ENCODE measurements around the gene RASA3. TPM values are rescaled to one million over a fixed set of nuclear protein-coding genes. Genes with fewer than 3 reads are reported as not detected.
A peak's percentile ranks its signal among the peaks of the same experiment; 100 is the strongest.
"Not testable (repeated sequence)": the region's sequence is repeated elsewhere in the genome, so short reads cannot be mapped to it uniquely, and the experiment has no call there.

The RASA3 gene
- total RNA-seq, 2 donors from 2014 or later, result 4.4 to 7.2 TPM

GRCh38 chr13:114120591-114121011 lies 11.8 kb downstream of the RASA3 start:
- H3K9ac ChIP-seq (ENCODE audit: low read depth in 2 of 2, low read length in 2 of 2), result no peak overlapping the region
- no peak for DNase-seq
- H3K27ac ChIP-seq, result peak overlapping the region; percentile 34
- intact Hi-C loops (cut with DNase I), result no loop called here
- H3K4me3 ChIP-seq, result no peak overlapping the region
- no peaks in the 10 kb centered on the region for H3K36me3 ChIP-seq
- no peaks in the 10 kb centered on the region for H3K27me3 ChIP-seq
- no peaks in the 10 kb centered on the region for H3K9me3 ChIP-seq
- H3K4me1 ChIP-seq, result no peaks in the 10 kb centered on the region
- TF ChIP-seq, protein P1, sequence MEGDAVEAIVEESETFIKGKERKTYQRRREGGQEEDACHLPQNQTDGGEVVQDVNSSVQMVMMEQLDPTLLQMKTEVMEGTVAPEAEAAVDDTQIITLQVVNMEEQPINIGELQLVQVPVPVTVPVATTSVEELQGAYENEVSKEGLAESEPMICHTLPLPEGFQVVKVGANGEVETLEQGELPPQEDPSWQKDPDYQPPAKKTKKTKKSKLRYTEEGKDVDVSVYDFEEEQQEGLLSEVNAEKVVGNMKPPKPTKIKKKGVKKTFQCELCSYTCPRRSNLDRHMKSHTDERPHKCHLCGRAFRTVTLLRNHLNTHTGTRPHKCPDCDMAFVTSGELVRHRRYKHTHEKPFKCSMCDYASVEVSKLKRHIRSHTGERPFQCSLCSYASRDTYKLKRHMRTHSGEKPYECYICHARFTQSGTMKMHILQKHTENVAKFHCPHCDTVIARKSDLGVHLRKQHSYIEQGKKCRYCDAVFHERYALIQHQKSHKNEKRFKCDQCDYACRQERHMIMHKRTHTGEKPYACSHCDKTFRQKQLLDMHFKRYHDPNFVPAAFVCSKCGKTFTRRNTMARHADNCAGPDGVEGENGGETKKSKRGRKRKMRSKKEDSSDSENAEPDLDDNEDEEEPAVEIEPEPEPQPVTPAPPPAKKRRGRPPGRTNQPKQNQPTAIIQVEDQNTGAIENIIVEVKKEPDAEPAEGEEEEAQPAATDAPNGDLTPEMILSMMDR (IDR thresholded peaks at IDR 0.05), result no peak

DNA sequence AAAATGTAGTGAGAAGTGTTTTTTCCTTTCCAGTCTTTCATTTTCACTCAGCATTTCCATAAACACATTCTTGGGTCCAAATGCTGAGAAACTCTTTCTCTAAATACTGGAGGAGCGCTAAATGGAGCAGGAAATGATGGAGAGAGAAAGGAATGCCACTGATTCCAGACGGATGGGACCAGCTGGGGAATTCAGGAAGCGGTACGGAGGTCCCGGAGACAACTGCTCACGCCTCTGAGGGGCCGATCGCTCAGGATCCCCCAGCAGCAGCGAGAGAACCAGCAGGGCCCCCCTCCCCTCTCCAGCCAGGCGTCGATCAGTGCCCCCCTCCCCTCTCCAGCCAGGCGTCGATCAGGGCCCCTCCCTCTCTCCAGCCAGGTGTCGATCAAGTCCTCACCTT lies 13.2 kb downstream of the RASA3 start:
- intact Hi-C loops (cut with DNase I), result no loop called here
- Histone ChIP-seq H3K27me3 (no peaks in the 10 kb centered on the region), H3K36me3 (no peaks in the 10 kb centered on the region), H3K9me3 (no peaks in the 10 kb centered on the region), H3K9ac (ENCODE audit: low read depth in 2 of 2, low read length in 2 of 2) (no peak overlapping the region), H3K4me3 (no peak overlapping the region), H3K27ac (peak overlapping the region; percentile 71), H3K4me1 (no peaks in the 10 kb centered on the region)
- TF ChIP-seq, protein P1 (IDR thresholded peaks at IDR 0.05), result no peak
- no peak for DNase-seq

GRCh38 chr13:114118511-114119123 lies 13.8 kb downstream of the RASA3 start:
- H3K27ac ChIP-seq, result peak overlapping the region; percentile 71
- intact Hi-C loops (cut with DNase I), result no loop called here
- no peak overlapping the region for H3K9ac ChIP-seq (ENCODE audit: low read depth in 2 of 2, low read length in 2 of 2)
- H3K27me3 ChIP-seq, result no peaks in the 10 kb centered on the region
- TF ChIP-seq, protein P1 (IDR thresholded peaks at IDR 0.05), result no peak
- H3K4me3 ChIP-seq, result no peak overlapping the region
- H3K9me3 ChIP-seq, result no peaks in the 10 kb centered on the region
- H3K36me3 ChIP-seq, result no peaks in the 10 kb centered on the region
- no peak for DNase-seq
- no peaks in the 10 kb centered on the region for H3K4me1 ChIP-seq

DNA sequence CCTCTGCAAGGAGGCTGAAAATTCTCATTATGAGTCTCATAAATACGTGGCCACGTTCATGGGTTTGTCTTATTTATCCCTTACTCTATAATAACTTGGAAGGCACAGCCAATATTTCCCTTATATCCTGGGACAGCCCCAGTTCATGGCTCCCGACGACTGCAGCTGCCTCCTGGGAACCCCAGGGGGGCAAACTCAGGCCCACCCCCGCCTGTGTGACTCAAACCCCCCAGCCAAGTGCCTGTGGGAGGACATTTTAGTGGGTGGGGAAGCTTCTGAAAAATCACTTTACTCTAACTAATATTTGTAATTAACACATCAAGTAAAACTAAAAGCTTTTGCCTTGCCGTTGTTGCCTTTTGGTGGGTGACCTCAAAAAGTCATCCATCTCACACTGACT lies 14.3 kb downstream of the RASA3 start:
- H3K9ac ChIP-seq (ENCODE audit: low read depth in 2 of 2, low read length in 2 of 2), result no peak overlapping the region
- H3K4me1 ChIP-seq, result no peaks in the 10 kb centered on the region
- TF ChIP-seq, protein P1 (IDR thresholded peaks at IDR 0.05), result no peak
- H3K36me3 ChIP-seq, result no peaks in the 10 kb centered on the region
- H3K27ac ChIP-seq, result peak overlapping the region; percentile 71
- H3K27me3 ChIP-seq, result no peaks in the 10 kb centered on the region
- DNase-seq, result no peak
- intact Hi-C loops (cut with DNase I), result no loop called here
- H3K9me3 ChIP-seq, result no peaks in the 10 kb centered on the region
- H3K4me3 ChIP-seq, result no peak overlapping the region

- H3K4me3 ChIP-seq; H3K9me3 ChIP-seq; H3K36me3 ChIP-seq; H3K9ac ChIP-seq (ENCODE audit: low read depth in 2 of 2, low read length in 2 of 2); intact Hi-C loops (cut with DNase I); H3K27me3 ChIP-seq; H3K27ac ChIP-seq; H3K4me1 ChIP-seq; DNase-seq: not testable (repeated sequence)
Measured at GRCh38 chr13:114117341-114117874, 15.0 kb downstream of the RASA3 start.

GRCh38 chr13:114116734-114117133 lies 15.7 kb downstream of the RASA3 start:
- intact Hi-C loops (cut with DNase I), result no loop called here
- Histone ChIP-seq H3K27ac (no peak overlapping the region), H3K9ac (ENCODE audit: low read depth in 2 of 2, low read length in 2 of 2) (no peak overlapping the region), H3K9me3 (no peaks in the 10 kb centered on the region), H3K27me3 (no peaks in the 10 kb centered on the region), H3K4me1 (no peaks in the 10 kb centered on the region), H3K36me3 (no peaks in the 10 kb centered on the region), H3K4me3 (no peak overlapping the region)
- TF ChIP-seq, protein P1 (IDR thresholded peaks at IDR 0.05), result no peak
- no peak for DNase-seq

Data from colonic mucosa (tissue), 4 donors.